ENCODE results near the gene GHITM. TPM values are rescaled to one million over a fixed set of nuclear protein-coding genes. Genes with fewer than 3 reads are reported as not detected.
"Not testable (repeated sequence)": the region's sequence is repeated elsewhere in the genome, so short reads cannot be mapped to it uniquely, and the experiment has no call there.

Gene GHITM
- total RNA-seq, 2 donors from 2014 or later, result 242 to 490 TPM

GRCh38 chr10:84160663-84161362, 21.5 kb downstream of the GHITM start:
- no peaks in the 10 kb centered on the region for H3K27me3 ChIP-seq
- H3K27ac ChIP-seq, result no peak overlapping the region
- no peak overlapping the region for H3K4me3 ChIP-seq
- no peaks in the 10 kb centered on the region for H3K4me1 ChIP-seq
- no peaks in the 10 kb centered on the region for H3K9me3 ChIP-seq
- H3K36me3 ChIP-seq, result no peaks in the 10 kb centered on the region
- no peak for TF ChIP-seq CTCF (IDR thresholded peaks at IDR 0.05)
- DNase-seq (ENCODE audit: low spot score), result no peak

- H3K27ac ChIP-seq, result no peak overlapping the region
- no peak overlapping the region for H3K4me3 ChIP-seq
- no peaks in the 10 kb centered on the region for H3K4me1 ChIP-seq
- H3K36me3 ChIP-seq, result no peaks in the 10 kb centered on the region
- TF ChIP-seq CTCF (IDR thresholded peaks at IDR 0.05), result no peak
- H3K9me3 ChIP-seq, result no peaks in the 10 kb centered on the region
- no peaks in the 10 kb centered on the region for H3K27me3 ChIP-seq
- no peak for DNase-seq (ENCODE audit: low spot score)
Measured at GRCh38 chr10:84163996-84164395, 24.7 kb downstream of the GHITM start.

- Histone ChIP-seq H3K36me3 (no peaks in the 10 kb centered on the region), H3K4me3 (no peak overlapping the region), H3K9me3 (no peaks in the 10 kb centered on the region), H3K27ac (no peak overlapping the region), H3K4me1 (no peaks in the 10 kb centered on the region), H3K27me3 (no peaks in the 10 kb centered on the region)
- TF ChIP-seq CTCF (IDR thresholded peaks at IDR 0.05), result no peak
- no peak for DNase-seq (ENCODE audit: low spot score)
Measured at GRCh38 chr10:84164442-84164841, 25.1 kb downstream of the GHITM start.

GRCh38 chr10:84166620-84167288, 27.4 kb downstream of the GHITM start:
- no peak for TF ChIP-seq CTCF (IDR thresholded peaks at IDR 0.05)
- DNase-seq (ENCODE audit: low spot score), result no peak

GRCh38 chr10:84167289-84167653, 28.0 kb downstream of the GHITM start:
- H3K4me1 ChIP-seq; H3K9me3 ChIP-seq; H3K27ac ChIP-seq; H3K36me3 ChIP-seq; DNase-seq (ENCODE audit: low spot score); H3K27me3 ChIP-seq; H3K4me3 ChIP-seq: not testable (repeated sequence)

More at GRCh38 chr10:84166620-84167288, 27.4 kb downstream of the GHITM start:
- Histone ChIP-seq H3K27ac (no peak overlapping the region), H3K9me3 (no peaks in the 10 kb centered on the region), H3K36me3 (no peaks in the 10 kb centered on the region), H3K4me3 (no peak overlapping the region), H3K27me3 (no peaks in the 10 kb centered on the region), H3K4me1 (no peaks in the 10 kb centered on the region)

GRCh38 chr10:84168382-84168781, 29.1 kb downstream of the GHITM start:
- not testable (repeated sequence) for H3K9me3 ChIP-seq; H3K27me3 ChIP-seq; DNase-seq (ENCODE audit: low spot score); H3K4me3 ChIP-seq; H3K36me3 ChIP-seq; H3K4me1 ChIP-seq; H3K27ac ChIP-seq

- H3K4me3 ChIP-seq; H3K36me3 ChIP-seq; H3K9me3 ChIP-seq; DNase-seq (ENCODE audit: low spot score); H3K4me1 ChIP-seq; H3K27me3 ChIP-seq; H3K27ac ChIP-seq: not testable (repeated sequence)
Measured at GRCh38 chr10:84171237-84171636, 31.9 kb downstream of the GHITM start.

- H3K4me1 ChIP-seq; H3K9me3 ChIP-seq; H3K36me3 ChIP-seq; H3K4me3 ChIP-seq; H3K27ac ChIP-seq; H3K27me3 ChIP-seq; DNase-seq (ENCODE audit: low spot score): not testable (repeated sequence)
Measured at GRCh38 chr10:84171700-84172466, 32.6 kb downstream of the GHITM start.

Data from right atrium auricular region (tissue), 2 donors.